Astrocyte of the spinal cord (primary cell): ENCODE measurements around the gene RARRES2.

ENCODE experiments used
- DNase-seq: peaks from one replicate; pipeline ENCODE4 v3.0.0; 2011; ENCODE audit warnings: low read depth, low spot score
- H3K4me3 ChIP-seq: 2 replicates; pipeline ENCODE4 v1.5.1; 2011; ENCODE audit warnings: low read depth, mild to moderate bottlenecking, low read length, moderate library complexity
- in situ Hi-C: cut with HindIII; loops from 2 replicates; pipeline ENCODE4 v1.10.0; 2017; ENCODE audit warnings: low sequenced_read_pairs
- TF ChIP-seq, protein P1 (sequence below): IDR thresholded peaks from 2 replicates; pipeline ENCODE4 v1.5.1; 2012; ENCODE audit warnings: low read depth, mild to moderate bottlenecking, low read length, inconsistent platforms

The RARRES2 gene

DNA sequence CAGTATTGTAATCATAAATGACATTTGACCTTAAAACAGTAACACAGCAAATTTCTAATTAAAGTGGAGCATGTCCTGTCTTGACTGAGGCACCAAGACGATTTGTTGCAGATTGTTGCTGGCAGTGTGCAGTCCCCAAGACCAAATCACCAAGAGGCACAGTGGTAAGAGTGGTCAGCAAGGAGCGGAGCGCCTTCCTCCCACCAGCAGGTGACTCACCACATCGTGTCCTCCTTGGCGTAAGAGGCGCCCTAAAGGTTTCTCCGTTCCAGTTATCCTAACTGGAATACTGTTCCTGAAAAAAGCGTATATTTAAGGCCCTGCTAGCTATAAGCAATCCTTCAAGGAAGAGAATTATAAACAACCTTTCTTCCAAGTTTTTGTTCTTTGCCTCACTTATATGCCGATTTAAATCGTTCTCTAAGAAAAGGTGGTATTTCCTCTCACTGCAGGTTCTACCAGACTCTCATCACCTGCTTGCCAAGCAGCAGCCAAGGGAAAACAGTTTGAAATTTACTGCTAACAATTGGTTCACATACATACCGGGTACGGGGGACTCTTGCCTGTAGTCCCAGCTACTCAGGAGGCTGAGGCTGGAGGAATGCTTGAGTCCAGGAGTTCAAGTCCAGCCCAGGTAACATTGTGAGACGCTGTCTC, 16.5 kb upstream of the RARRES2 start:
- TF ChIP-seq, protein P1, sequence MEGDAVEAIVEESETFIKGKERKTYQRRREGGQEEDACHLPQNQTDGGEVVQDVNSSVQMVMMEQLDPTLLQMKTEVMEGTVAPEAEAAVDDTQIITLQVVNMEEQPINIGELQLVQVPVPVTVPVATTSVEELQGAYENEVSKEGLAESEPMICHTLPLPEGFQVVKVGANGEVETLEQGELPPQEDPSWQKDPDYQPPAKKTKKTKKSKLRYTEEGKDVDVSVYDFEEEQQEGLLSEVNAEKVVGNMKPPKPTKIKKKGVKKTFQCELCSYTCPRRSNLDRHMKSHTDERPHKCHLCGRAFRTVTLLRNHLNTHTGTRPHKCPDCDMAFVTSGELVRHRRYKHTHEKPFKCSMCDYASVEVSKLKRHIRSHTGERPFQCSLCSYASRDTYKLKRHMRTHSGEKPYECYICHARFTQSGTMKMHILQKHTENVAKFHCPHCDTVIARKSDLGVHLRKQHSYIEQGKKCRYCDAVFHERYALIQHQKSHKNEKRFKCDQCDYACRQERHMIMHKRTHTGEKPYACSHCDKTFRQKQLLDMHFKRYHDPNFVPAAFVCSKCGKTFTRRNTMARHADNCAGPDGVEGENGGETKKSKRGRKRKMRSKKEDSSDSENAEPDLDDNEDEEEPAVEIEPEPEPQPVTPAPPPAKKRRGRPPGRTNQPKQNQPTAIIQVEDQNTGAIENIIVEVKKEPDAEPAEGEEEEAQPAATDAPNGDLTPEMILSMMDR = no peak
- in situ Hi-C loops = no loop called here
- no peak overlapping the region for H3K4me3 ChIP-seq
- DNase-seq = no peak

DNA sequence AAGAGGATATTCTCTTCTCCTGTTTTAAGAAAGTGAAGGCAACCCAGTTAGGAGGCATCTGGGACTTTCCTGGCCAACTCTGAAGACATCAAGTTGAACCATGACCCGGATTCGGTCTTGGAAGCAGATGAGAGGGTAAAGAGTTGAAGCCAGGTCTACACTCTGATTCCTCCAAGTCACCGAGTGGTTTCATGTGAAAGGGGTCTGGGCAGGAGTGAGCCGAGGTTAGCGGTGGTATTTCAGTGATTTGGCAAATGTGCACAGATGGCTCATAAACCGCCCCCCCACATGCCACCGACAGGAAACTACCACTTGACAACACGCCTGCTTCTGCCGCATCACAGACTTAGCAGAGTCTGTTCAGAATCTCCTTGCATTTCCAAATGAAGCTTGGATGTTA, 15.8 kb upstream of the RARRES2 start:
- no peak for DNase-seq
- in situ Hi-C loops = no loop called here
- H3K4me3 ChIP-seq = no peak overlapping the region
- TF ChIP-seq, protein P1 = no peak

DNA sequence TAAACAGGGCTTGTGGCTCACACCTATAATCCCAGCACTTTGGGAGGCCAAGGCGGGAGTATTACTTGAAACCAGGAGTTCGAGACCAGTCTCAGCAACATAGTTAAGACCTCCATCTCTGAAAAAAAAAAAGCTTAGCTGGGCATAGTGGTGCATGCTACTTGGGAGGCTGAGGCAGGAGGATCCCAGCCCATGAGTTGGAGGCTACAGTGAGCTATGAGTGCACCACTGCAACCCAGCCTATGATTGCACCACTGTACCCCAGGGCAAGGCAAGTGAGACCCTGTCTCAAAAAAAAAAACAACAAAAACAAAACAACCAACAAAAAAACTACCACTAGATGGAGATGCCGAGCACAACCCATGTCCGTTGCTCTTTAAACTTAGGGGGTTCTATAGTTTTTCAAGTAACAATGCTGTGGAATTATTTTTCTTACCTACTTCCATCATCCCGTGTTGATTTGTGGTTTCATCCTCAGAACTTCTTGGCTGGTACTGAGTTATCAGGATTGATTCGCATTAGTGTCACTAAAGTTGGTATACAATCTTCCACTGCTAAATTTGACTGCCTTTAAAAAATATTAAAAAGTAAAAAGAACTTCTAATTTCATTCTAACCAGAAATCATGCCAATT, 15.0 kb upstream of the RARRES2 start:
- in situ Hi-C loops = no loop called here
- TF ChIP-seq, protein P1 = peak; percentile 71
- DNase-seq = peak; percentile 38
- H3K4me3 ChIP-seq = no peak overlapping the region

DNA sequence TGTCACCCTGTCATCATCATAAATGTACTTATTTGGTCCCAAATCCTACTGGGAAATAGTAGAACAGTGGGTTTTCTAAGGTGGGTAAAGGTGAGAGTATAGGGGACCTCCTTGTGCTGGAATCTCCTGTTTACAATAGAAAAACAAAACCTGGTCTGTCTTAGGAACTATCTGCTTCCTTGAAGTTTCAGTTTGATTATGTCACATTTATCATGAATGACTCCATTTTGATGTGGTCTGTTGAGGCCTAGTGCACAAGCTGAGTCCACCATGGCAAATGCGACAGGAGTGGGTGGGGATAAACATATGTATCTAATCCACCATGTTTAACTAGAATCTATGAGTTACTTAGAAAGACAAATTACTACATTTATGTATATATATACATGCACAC, 14.2 kb upstream of the RARRES2 start:
- no peak overlapping the region for H3K4me3 ChIP-seq
- TF ChIP-seq, protein P1 = no peak
- in situ Hi-C loops = no loop called here
- no peak for DNase-seq

DNA sequence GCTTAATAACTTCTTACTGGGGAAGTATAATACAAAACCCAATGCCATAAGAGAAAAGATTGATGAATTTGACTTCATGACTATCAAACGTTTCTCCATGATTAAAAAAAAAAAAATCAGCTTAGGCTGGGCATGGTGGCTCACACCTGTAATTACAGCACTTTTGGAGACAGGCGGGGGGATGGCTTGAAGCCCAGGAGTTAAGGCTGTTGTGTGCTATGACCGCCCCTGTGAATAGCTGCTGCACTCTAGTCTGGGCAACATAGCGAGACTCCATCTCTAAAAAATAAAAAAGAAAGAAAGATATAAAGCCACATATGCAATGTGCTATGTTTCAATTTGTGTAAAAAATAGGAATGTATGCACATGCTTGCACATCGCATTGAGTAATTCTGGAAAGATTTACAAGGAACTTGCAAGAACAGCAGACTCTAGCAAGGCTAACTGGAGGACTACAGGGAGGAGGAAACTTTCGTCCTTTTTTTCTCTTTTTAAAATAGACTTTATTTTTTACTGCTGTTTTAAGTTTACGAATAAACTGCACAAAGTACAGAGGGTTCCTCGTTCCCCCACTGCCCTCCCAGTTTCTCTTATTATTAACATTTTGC, 10.3 kb upstream of the RARRES2 start:
- in situ Hi-C loops = no loop called here
- TF ChIP-seq, protein P1 = no peak
- DNase-seq = no peak
- H3K4me3 ChIP-seq = no peak overlapping the region

DNA sequence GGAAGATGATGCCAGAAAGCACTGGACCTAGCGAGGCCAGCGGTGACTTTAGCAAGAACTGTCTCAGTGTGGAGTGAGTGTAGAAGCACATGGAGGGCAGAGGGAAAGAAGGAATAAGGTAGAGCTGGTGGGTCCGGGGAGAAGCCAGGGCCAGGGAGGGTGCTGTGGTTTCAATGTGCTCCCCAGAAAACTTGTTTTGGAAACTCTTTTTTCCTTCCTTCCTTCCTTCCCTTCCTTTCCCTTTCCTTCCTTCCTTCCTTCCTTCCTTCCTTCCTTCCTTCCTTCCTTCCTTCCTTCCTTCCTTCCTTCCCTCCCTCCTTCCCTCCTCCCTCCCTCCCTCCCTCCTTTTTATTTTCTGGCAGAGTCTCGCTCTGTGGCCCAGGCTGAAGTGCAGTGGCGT, 5.5 kb upstream of the RARRES2 start:
- no peak overlapping the region for H3K4me3 ChIP-seq
- in situ Hi-C loops = no loop called here
- TF ChIP-seq, protein P1 = no peak
- DNase-seq = no peak
